IgD-negative memory B cell (primary cell): ENCODE data around the gene ZBTB38. TPM values are rescaled to one million over a fixed set of nuclear protein-coding genes. Genes with fewer than 3 reads are reported as not detected.
A peak's percentile ranks its signal among the peaks of the same experiment; 100 is the strongest.

ENCODE experiments used
- H3K27ac Mint-ChIP-seq, 3 donors: one replicate each; pipeline ENCODE4 v1.8.0; 2020 to 2022; ENCODE audit warnings: mild to moderate bottlenecking in 3 of 3, mixed read lengths in 3 of 3, moderate library complexity in 1 of 3
- H3K27me3 Mint-ChIP-seq: one replicate; pipeline ENCODE4 v1.8.0; 2021; ENCODE audit warnings: mixed read lengths
- H3K36me3 Mint-ChIP-seq: one replicate; pipeline ENCODE4 v1.8.0; 2020; ENCODE audit warnings: mild to moderate bottlenecking, mixed read lengths
- H3K4me1 Mint-ChIP-seq, 3 donors: one replicate each; pipeline ENCODE4 v1.8.0; 2020 to 2022; ENCODE audit warnings: mixed read lengths in 3 of 3, mild to moderate bottlenecking in 1 of 3
- H3K4me3 Mint-ChIP-seq, 4 donors: one replicate each; pipeline ENCODE4 v1.8.0; 2020 to 2022; ENCODE audit warnings: mild to moderate bottlenecking in 4 of 4, mixed read lengths in 4 of 4, moderate library complexity in 3 of 4
- H3K9me3 Mint-ChIP-seq, 3 donors: one replicate each; pipeline ENCODE4 v1.8.0; 2020 to 2021; ENCODE audit warnings: mixed read lengths in 3 of 3, mild to moderate bottlenecking in 1 of 3
- polyA plus RNA-seq: library from polyadenylated mRNA; unstranded; fragments of 300-500 nt; fragmentation: Illumina TruSeq; gene quantifications from one replicate; pipeline ENCODE4 v1.2.3, GENCODE V29; 2021

Gene ZBTB38
- polyA plus RNA-seq, 1 donor from 2014 or later, result 113 TPM

- Mint-ChIP-seq H3K4me3 (peak overlapping the region in 1 of 4 donors; percentile 49), H3K36me3 (no peaks in the 10 kb centered on the region), H3K9me3 (no peaks in the 10 kb centered on the region), H3K27me3 (peaks cover 1% of the 10 kb centered on the region), H3K27ac (no peak overlapping the region), H3K4me1 (peaks cover 14 to 22% (median 19%) of the 10 kb centered on the region in 3 donors)
Measured at GRCh38 chr3:141334627-141335250, 33.6 kb upstream of the ZBTB38 start.

DNA sequence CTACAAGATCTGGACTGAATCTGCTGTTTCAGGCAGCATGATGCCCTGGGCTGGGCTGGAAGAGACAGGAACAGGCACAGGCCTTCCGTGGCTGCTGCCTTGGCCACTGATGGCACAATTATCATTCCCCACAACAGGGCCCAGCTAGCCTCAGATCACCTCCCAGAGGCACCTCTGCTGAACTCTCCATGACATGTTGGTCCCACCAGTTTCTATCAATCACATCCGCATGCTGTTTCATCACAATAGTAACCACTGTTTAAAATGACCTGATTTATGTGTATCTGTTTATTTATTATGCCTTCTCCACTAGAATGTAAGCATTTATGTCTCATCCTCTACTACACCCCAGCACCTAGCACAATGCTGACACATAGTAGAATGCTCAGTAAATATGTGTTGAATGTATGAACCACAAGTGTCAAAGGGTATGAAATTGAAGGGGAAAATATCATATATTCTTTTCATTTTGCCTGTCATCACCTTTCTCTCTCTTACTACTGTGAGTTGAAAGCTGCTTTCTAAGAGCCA, 32.7 kb upstream of the ZBTB38 start:
- Mint-ChIP-seq H3K9me3 (no peaks in the 10 kb centered on the region), H3K27ac (no peak overlapping the region), H3K4me3 (no peak overlapping the region), H3K27me3 (peaks cover 1% of the 10 kb centered on the region), H3K36me3 (no peaks in the 10 kb centered on the region), H3K4me1 (peaks cover 14 to 22% (median 19%) of the 10 kb centered on the region in 3 donors)

GRCh38 chr3:141336672-141337522, 31.4 kb upstream of the ZBTB38 start:
- Mint-ChIP-seq H3K27me3 (peaks cover 1% of the 10 kb centered on the region), H3K27ac (peak overlapping the region in 1 of 3 donors; percentile 71)

DNA sequence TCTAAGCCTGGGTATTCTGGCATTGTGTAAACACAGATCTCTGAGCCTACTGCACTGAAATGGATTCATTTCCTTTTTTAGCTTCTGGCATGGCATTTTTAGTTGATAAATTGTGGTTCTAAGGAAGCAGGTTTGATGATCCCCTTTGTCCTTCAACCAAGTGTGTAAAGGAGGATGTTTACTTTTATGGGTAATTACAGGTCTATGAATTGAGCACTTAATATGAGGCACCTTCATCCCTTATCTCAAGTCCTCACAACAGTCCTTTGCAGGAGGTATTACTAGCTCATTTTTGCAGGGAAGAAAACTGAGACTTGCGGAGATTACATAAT, 30.8 kb upstream of the ZBTB38 start:
- no peaks in the 10 kb centered on the region for H3K36me3 Mint-ChIP-seq
- peaks cover 1% of the 10 kb centered on the region for H3K27me3 Mint-ChIP-seq
- H3K4me1 Mint-ChIP-seq, result peaks cover 12 to 15% (median 12%) of the 10 kb centered on the region in 3 donors
- peak overlapping the region in 1 of 3 donors; percentile 71 for H3K27ac Mint-ChIP-seq
- H3K9me3 Mint-ChIP-seq, result peaks cover 0 to 3% (median 0%) of the 10 kb centered on the region in 3 donors
- peak overlapping the region in 2 of 4 donors; percentile 83 to 88 for H3K4me3 Mint-ChIP-seq

More at GRCh38 chr3:141336672-141337522, 31.4 kb upstream of the ZBTB38 start:
- H3K4me3 Mint-ChIP-seq, result peak overlapping the region in 2 of 4 donors; percentile 83 to 88
- H3K9me3 Mint-ChIP-seq, result peaks cover 0 to 3% (median 0%) of the 10 kb centered on the region in 3 donors
- no peaks in the 10 kb centered on the region for H3K36me3 Mint-ChIP-seq
- H3K4me1 Mint-ChIP-seq, result peaks cover 12 to 17% (median 12%) of the 10 kb centered on the region in 3 donors

DNA sequence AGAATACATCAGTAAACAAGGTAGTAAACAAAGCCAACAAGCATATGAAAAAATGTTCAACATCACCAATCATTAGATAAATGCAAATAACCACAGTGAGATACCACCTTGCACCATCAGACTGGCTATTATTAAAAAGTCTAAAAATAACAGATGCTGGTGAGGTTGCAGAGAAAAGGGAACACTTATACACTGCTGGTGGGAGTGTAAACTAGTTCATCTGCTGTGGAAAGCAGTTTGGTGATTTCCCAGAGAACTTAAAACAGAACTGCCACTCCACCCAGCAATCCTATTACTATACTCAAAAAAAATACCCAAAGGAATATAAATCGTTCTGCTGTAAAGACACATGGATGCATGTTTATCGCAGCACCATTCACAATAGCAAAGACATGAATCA, 30.3 kb upstream of the ZBTB38 start:
- H3K36me3 Mint-ChIP-seq, result no peaks in the 10 kb centered on the region
- peaks cover 12 to 15% (median 12%) of the 10 kb centered on the region in 3 donors for H3K4me1 Mint-ChIP-seq
- H3K27me3 Mint-ChIP-seq, result peaks cover 1% of the 10 kb centered on the region
- H3K9me3 Mint-ChIP-seq, result peaks cover 0 to 5% (median 0%) of the 10 kb centered on the region in 3 donors
- H3K27ac Mint-ChIP-seq, result no peak overlapping the region
- H3K4me3 Mint-ChIP-seq, result no peak overlapping the region

DNA sequence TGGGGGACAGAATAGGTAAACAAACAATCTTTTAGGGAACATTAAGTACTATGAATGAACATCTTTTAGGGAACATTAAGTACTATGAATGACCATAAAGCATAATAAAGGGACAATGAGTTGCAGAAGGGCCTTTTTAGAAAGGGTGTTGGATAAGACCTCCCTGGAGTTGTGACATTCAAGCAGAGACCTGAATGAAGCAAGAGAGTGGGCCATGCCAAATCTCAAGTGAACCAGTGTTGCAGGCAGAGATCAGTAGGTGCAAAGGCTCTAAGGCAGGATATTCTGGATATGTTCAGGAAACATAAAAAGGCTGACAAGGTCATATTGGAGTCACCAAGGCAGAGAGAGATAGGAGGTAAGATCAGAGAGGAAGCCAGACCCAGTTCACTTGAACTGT, 29.4 kb upstream of the ZBTB38 start:
- Mint-ChIP-seq H3K36me3 (no peaks in the 10 kb centered on the region), H3K4me3 (no peak overlapping the region), H3K4me1 (peaks cover 12 to 15% (median 12%) of the 10 kb centered on the region in 3 donors), H3K27me3 (peaks cover 1% of the 10 kb centered on the region), H3K9me3 (peaks cover 0 to 5% (median 0%) of the 10 kb centered on the region in 3 donors), H3K27ac (no peak overlapping the region)

- Mint-ChIP-seq H3K27me3 (peaks cover 1% of the 10 kb centered on the region), H3K4me3 (no peak overlapping the region), H3K4me1 (peaks cover 11 to 13% (median 11%) of the 10 kb centered on the region in 3 donors), H3K27ac (no peak overlapping the region), H3K36me3 (no peaks in the 10 kb centered on the region), H3K9me3 (peaks cover 0 to 5% (median 0%) of the 10 kb centered on the region in 3 donors)
Measured at GRCh38 chr3:141341536-141341935, 26.8 kb upstream of the ZBTB38 start.

DNA sequence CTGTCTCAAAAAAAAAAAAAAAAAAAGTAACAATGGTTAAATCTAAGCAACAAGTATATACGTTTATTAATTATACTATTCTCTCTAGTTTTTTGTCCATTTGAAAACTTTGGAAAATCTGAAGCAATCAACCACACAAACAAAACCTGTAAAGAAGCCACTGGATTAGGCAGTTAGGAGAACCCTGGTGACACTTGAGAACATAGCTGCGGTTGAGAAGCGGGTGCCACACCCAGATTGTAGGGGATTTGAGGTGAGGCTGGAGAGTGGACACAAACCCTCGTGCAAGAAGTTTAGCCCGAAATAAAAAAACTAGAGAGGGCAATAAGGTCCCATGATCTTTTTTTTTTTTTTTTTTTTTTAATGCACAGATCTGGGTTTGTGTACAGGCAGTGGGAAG, 25.9 kb upstream of the ZBTB38 start:
- Mint-ChIP-seq H3K36me3 (no peaks in the 10 kb centered on the region), H3K9me3 (peaks cover 0 to 5% (median 0%) of the 10 kb centered on the region in 3 donors), H3K4me1 (peaks cover 3 to 4% (median 3%) of the 10 kb centered on the region in 3 donors), H3K27ac (no peak overlapping the region), H3K4me3 (no peak overlapping the region), H3K27me3 (peaks cover 1% of the 10 kb centered on the region)

DNA sequence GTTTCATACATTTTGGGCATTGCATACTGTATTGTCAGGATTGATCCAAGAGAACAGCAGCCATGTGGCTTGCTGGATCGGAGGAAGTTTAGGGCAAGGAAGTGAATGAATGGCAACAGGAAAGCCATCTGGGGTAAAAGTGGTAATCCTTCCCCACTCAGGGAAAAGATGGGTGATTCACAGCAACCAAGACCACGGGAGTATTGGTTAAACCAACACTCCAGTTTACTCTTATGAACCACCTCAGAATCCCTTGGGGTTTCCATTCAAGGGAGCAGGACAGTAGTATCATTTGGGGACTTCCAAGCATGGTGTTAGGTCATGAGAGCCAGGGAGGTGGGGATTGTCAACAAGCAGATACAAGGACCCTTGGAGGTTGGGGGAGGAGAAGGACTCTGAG, 25.2 kb upstream of the ZBTB38 start:
- peak overlapping the region in 1 of 4 donors; percentile 13 for H3K4me3 Mint-ChIP-seq
- H3K36me3 Mint-ChIP-seq, result no peaks in the 10 kb centered on the region
- H3K27ac Mint-ChIP-seq, result no peak overlapping the region
- H3K4me1 Mint-ChIP-seq, result peaks cover 0 to 3% (median 0%) of the 10 kb centered on the region in 3 donors
- H3K27me3 Mint-ChIP-seq, result peaks cover 1% of the 10 kb centered on the region
- H3K9me3 Mint-ChIP-seq, result peaks cover 0 to 5% (median 0%) of the 10 kb centered on the region in 3 donors

GRCh38 chr3:141343865-141344271, 24.4 kb upstream of the ZBTB38 start:
- peak overlapping the region in 1 of 3 donors; percentile 19 for H3K27ac Mint-ChIP-seq

DNA sequence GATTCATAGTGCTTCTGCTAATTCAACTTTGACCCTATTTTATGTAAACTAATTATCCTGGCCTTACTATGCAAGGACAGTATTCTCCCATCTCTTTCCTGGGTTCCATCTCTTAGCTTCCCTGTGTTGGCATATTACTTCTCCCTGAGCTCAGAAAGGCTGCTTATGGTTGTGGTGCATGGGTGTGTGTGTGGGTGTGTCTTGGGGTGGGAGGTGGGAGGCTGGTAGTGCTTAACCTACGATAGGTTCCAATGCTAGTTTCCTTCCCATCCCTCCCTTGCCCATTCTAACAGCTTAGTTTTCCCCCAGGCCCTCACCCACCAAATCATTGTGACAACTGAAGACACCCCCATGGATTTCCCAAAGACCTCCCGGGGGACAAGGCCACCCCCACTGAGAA, 22.8 kb upstream of the ZBTB38 start:
- H3K9me3 Mint-ChIP-seq, result peaks cover 2 to 6% (median 5%) of the 10 kb centered on the region in 3 donors
- no peaks in the 10 kb centered on the region for H3K36me3 Mint-ChIP-seq
- no peak overlapping the region for H3K27ac Mint-ChIP-seq
- peaks cover 3% of the 10 kb centered on the region for H3K27me3 Mint-ChIP-seq
- H3K4me3 Mint-ChIP-seq, result no peak overlapping the region
- peaks cover 0 to 3% (median 0%) of the 10 kb centered on the region in 3 donors for H3K4me1 Mint-ChIP-seq

More at GRCh38 chr3:141343865-141344271, 24.4 kb upstream of the ZBTB38 start:
- Mint-ChIP-seq H3K36me3 (no peaks in the 10 kb centered on the region), H3K27me3 (no peaks in the 10 kb centered on the region), H3K4me3 (no peak overlapping the region), H3K9me3 (peaks cover 2 to 5% (median 5%) of the 10 kb centered on the region in 3 donors), H3K4me1 (peaks cover 0 to 3% (median 0%) of the 10 kb centered on the region in 3 donors)

DNA sequence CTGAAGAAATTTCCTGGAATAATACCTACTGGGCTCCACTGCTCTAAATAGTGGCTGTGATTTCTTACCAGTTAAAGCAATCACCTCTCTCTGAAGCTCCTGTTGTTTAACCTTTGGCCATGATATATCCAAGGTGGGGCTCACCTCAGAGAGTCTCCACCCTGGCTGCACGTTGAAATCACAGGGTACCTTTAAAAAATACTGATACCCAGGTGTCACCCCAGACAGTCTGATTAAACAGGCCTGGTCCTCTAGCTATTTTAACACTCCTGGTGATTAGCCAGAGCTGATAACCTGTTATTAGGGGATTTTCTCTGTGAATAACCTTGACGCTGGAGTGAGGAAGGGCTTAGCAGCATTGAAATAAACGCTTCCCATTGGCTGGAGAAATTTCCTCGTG, 22.3 kb upstream of the ZBTB38 start:
- Mint-ChIP-seq H3K9me3 (peaks cover 2 to 6% (median 5%) of the 10 kb centered on the region in 3 donors), H3K36me3 (no peaks in the 10 kb centered on the region), H3K27me3 (peaks cover 3% of the 10 kb centered on the region), H3K27ac (no peak overlapping the region), H3K4me3 (no peak overlapping the region), H3K4me1 (peaks cover 0 to 3% (median 0%) of the 10 kb centered on the region in 3 donors)

GRCh38 chr3:141346418-141346817, 21.9 kb upstream of the ZBTB38 start:
- Mint-ChIP-seq H3K27me3 (peaks cover 3% of the 10 kb centered on the region), H3K9me3 (peaks cover 2 to 5% (median 5%) of the 10 kb centered on the region in 3 donors), H3K4me1 (peaks cover 0 to 3% (median 0%) of the 10 kb centered on the region in 3 donors), H3K27ac (no peak overlapping the region), H3K4me3 (peak overlapping the region in 1 of 4 donors; percentile 19), H3K36me3 (no peaks in the 10 kb centered on the region)

DNA sequence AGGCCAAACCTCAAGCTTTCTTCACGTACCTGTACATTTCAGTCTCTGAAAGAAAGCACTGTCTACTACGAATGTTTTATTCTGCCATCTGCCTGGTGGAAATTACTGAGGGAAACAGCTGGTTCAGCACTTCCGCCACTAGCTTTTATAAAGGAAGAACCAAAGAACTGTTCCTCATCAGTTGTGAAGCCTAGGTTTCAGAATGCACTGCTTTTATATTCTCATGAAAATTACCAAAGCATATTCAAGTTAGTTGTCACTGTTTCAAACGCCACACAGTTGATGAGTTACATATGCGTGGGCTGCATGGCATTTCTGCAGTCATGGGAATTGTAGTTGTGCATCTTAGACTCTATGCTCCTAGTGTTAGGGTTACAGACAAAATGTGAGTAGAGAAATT, 21.5 kb upstream of the ZBTB38 start:
- peak overlapping the region in 1 of 4 donors; percentile 19 for H3K4me3 Mint-ChIP-seq
- H3K4me1 Mint-ChIP-seq, result peaks cover 0 to 3% (median 0%) of the 10 kb centered on the region in 3 donors
- no peak overlapping the region for H3K27ac Mint-ChIP-seq
- H3K9me3 Mint-ChIP-seq, result peaks cover 2 to 5% (median 3%) of the 10 kb centered on the region in 3 donors
- H3K27me3 Mint-ChIP-seq, result peaks cover 3% of the 10 kb centered on the region
- H3K36me3 Mint-ChIP-seq, result no peaks in the 10 kb centered on the region

GRCh38 chr3:141348837-141349236, 19.5 kb upstream of the ZBTB38 start:
- H3K27me3 Mint-ChIP-seq, result peaks cover 3% of the 10 kb centered on the region
- no peak overlapping the region for H3K27ac Mint-ChIP-seq
- H3K4me3 Mint-ChIP-seq, result no peak overlapping the region
- H3K4me1 Mint-ChIP-seq, result peaks cover 0 to 3% (median 0%) of the 10 kb centered on the region in 3 donors
- peaks cover 2 to 5% (median 2%) of the 10 kb centered on the region in 3 donors for H3K9me3 Mint-ChIP-seq
- H3K36me3 Mint-ChIP-seq, result no peaks in the 10 kb centered on the region
